PC-9 (cell line): ENCODE results near the gene DNASE1L3. TPM values are rescaled to one million over a fixed set of nuclear protein-coding genes. Genes with fewer than 3 reads are reported as not detected.

Experiments
- BruUV-seq: library from RNA; stranded (reverse); fragments of 400-500 nt; replicated peaks from 2 replicates; lab custom pipeline; 2021; lab: Mats Ljungman, UMichigan
- CTCF ChIA-PET: fragments of 300-600 bp; sonication (Branson Sonifier 250); formaldehyde crosslinking; loops from one replicate; lab custom pipeline; 2022; ENCODE audit warnings: antibody characterized with exemption; lab: Charles Lee
- POLR2A ChIA-PET: fragments of 300-600 bp; sonication (Branson Sonifier 250); formaldehyde crosslinking; loops from one replicate; lab custom pipeline; 2022; ENCODE audit warnings: antibody characterized with exemption; ENCODE audit not compliant: unreplicated experiment; lab: Charles Lee
- DNase-seq, 2 experiments: peaks; one replicate each; pipeline versions ENCODE4 v3.0.0 to v3.0.0-alpha.2; 2015 to 2022; ENCODE audit warnings: mixed read lengths in 1 of 2
- H2AFZ ChIP-seq: fragments of 200-600 bp; sonication (generic); 2 replicates; pipeline ENCODE4 v1.8.1; 2017; ENCODE audit warnings: antibody characterized with exemption
- H3F3A ChIP-seq: fragments of 200-600 bp; sonication (generic); 2 replicates; pipeline ENCODE4 v1.8.1; 2017; ENCODE audit warnings: antibody characterized with exemption, mild to moderate bottlenecking, low read depth; ENCODE audit not compliant: insufficient read depth
- H3K27ac ChIP-seq: fragments of 200-600 bp; sonication (generic); 2 replicates; pipeline ENCODE4 v1.6.1; 2016; ENCODE audit warnings: mixed run types
- H3K27me3 ChIP-seq: fragments of 200-600 bp; sonication (generic); 2 replicates; pipeline ENCODE4 v1.6.1; 2016; ENCODE audit warnings: low read depth, mixed run types; ENCODE audit not compliant: insufficient read depth
- H3K36me3 ChIP-seq: fragments of 200-600 bp; sonication (generic); 2 replicates; pipeline ENCODE4 v1.6.1; 2016; ENCODE audit warnings: low read depth, mixed run types
- H3K4me1 ChIP-seq: fragments of 200-600 bp; sonication (generic); replicated peaks from 2 replicates; pipeline ENCODE4 v1.6.1; 2016; ENCODE audit warnings: mixed run types; ENCODE audit not compliant: insufficient read depth
- H3K4me2 ChIP-seq: fragments of 200-600 bp; sonication (generic); 2 replicates; pipeline ENCODE4 v1.6.1; 2017; ENCODE audit warnings: mixed run types
- H3K4me3 ChIP-seq: fragments of 200-600 bp; sonication (generic); 2 replicates; pipeline ENCODE4 v1.6.1; 2016; ENCODE audit warnings: mixed run types
- H3K79me2 ChIP-seq: fragments of 200-600 bp; sonication (generic); 2 replicates; pipeline ENCODE4 v1.6.1; 2017; ENCODE audit warnings: low read depth, mixed run types
- H3K9me2 ChIP-seq: fragments of 200-600 bp; sonication (generic); 2 replicates; pipeline ENCODE4 v1.8.1; 2017; ENCODE audit warnings: mild to moderate bottlenecking; ENCODE audit not compliant: insufficient read depth
- H3K9me3 ChIP-seq: fragments of 200-600 bp; sonication (generic); 2 replicates; pipeline ENCODE4 v1.8.1; 2016; ENCODE audit warnings: low read depth; ENCODE audit not compliant: insufficient read depth
- H4K20me1 ChIP-seq: fragments of 200-600 bp; sonication (generic); 2 replicates; pipeline ENCODE4 v1.8.1; 2017; ENCODE audit not compliant: insufficient read depth
- CTCF ChIP-seq: fragments of 200-600 bp; sonication (generic); conservative IDR thresholded peaks from 2 replicates; pipeline ENCODE4 v1.6.1; 2017; ENCODE audit warnings: mixed run types, antibody characterized with exemption, mild to moderate bottlenecking, moderate library complexity
- EZH2 ChIP-seq: fragments of 200-600 bp; sonication (generic); IDR thresholded peaks from 2 replicates; pipeline ENCODE4 v1.8.0; 2017; ENCODE audit warnings: antibody characterized with exemption, low read depth
- intact Hi-C: fragments of 100-400 bp; cut with micrococcal nuclease; formaldehyde crosslinking; loops from one replicate; pipeline ENCODE4 v1.10.0; 2022; ENCODE audit not compliant: unreplicated experiment
- total RNA-seq: library from RNA; stranded (reverse); gene quantifications from 2 replicates; pipeline ENCODE4 v1.2.3, GENCODE V29; 2021

The DNASE1L3 gene
- total RNA-seq, 1 experiment from 2014 or later: not detected

DNA sequence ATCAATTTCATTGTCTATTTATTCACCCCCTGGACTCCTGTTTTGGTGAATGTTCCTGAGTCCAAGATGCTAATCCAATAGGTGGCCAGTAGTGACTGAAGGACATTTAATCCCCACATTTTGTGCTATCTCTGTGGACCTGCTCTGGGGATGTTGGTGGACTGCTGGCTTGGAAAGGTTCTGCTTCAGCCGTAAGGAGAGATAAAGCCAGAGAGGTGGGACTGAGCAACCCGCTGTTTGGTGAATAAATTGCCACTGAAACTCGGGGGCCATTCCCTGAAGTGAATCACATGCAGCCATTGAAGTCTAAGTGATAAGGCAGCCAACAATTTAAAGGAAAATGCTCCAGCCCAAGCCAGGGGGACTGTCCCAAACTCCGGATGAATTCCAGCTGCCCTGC lies 25.2 kb upstream of the DNASE1L3 start:
- H3K27me3 ChIP-seq: no peaks in the 10 kb centered on the region
- BruUV-seq: no TSS peak
- no peaks in the 10 kb centered on the region for H3F3A ChIP-seq
- no peaks in the 10 kb centered on the region for H3K36me3 ChIP-seq
- TF ChIP-seq EZH2 (no peak), CTCF (no peak)
- no peak overlapping the region for H3K4me3 ChIP-seq
- no peak for DNase-seq
- H2AFZ ChIP-seq: no peak overlapping the region
- intact Hi-C loops: loop anchor here (5.0 kb wide), 1 partner anchor 66 kb away; no protein-coding TSS in a partner anchor
- no peak overlapping the region for H3K4me2 ChIP-seq
- CTCF ChIA-PET: no interaction called here
- no peaks in the 10 kb centered on the region for H4K20me1 ChIP-seq
- H3K27ac ChIP-seq: no peak overlapping the region
- H3K9me2 ChIP-seq: no peaks in the 10 kb centered on the region
- no peaks in the 10 kb centered on the region for H3K9me3 ChIP-seq
- peaks cover 19% of the 10 kb centered on the region for H3K79me2 ChIP-seq
- H3K4me1 ChIP-seq: peaks cover 20% of the 10 kb centered on the region; the same call in 1 of the 2 replicates
- POLR2A ChIA-PET: interaction anchor here (0.6 kb wide), 2 partner anchors 22 to 109 kb away, joined by 3 to 4 read pairs; no protein-coding TSS in a partner anchor

- no peak for DNase-seq
- H3K27ac ChIP-seq: no peak overlapping the region
- H3K27me3 ChIP-seq: no peaks in the 10 kb centered on the region
- no peaks in the 10 kb centered on the region for H3K36me3 ChIP-seq
- CTCF ChIA-PET: no interaction called here
- POLR2A ChIA-PET: interaction anchor here (0.5 kb wide), 1 partner anchor 47 kb away, joined by 4 read pairs; no protein-coding TSS in a partner anchor
- no peaks in the 10 kb centered on the region for H3K9me3 ChIP-seq
- TF ChIP-seq CTCF (no peak), EZH2 (no peak)
- no peak overlapping the region for H2AFZ ChIP-seq
- intact Hi-C loops: no loop called here
- H3K9me2 ChIP-seq: no peaks in the 10 kb centered on the region
- H3K4me3 ChIP-seq: no peak overlapping the region
- H3K79me2 ChIP-seq: peaks cover 13% of the 10 kb centered on the region
- no peaks in the 10 kb centered on the region for H3F3A ChIP-seq
- peaks cover 18% of the 10 kb centered on the region; the same call in 1 of the 2 replicates for H3K4me1 ChIP-seq
- no peaks in the 10 kb centered on the region for H4K20me1 ChIP-seq
- H3K4me2 ChIP-seq: no peak overlapping the region
- BruUV-seq: no TSS peak
Measured at GRCh38 chr3:58234516-58234931, 23.8 kb upstream of the DNASE1L3 start.

- CTCF ChIA-PET: no interaction called here
- Histone ChIP-seq H3K9me3 (no peaks in the 10 kb centered on the region), H3K27me3 (no peaks in the 10 kb centered on the region), H3K79me2 (no peaks in the 10 kb centered on the region), H4K20me1 (no peaks in the 10 kb centered on the region), H3F3A (no peaks in the 10 kb centered on the region), H3K4me1 (peaks cover 2% of the 10 kb centered on the region; the same call in 1 of the 2 replicates), H3K36me3 (no peaks in the 10 kb centered on the region), H3K9me2 (no peaks in the 10 kb centered on the region), H3K4me3 (no peak overlapping the region), H3K4me2 (no peak overlapping the region), H3K27ac (no peak overlapping the region), H2AFZ (no peak overlapping the region)
- intact Hi-C loops: no loop called here
- TF ChIP-seq CTCF: no peak
- no peak for TF ChIP-seq EZH2
- no peak for DNase-seq
- BruUV-seq: no TSS peak
- POLR2A ChIA-PET: no interaction called here
Measured at GRCh38 chr3:58231666-58232065, 20.9 kb upstream of the DNASE1L3 start.
